Colonic mucosa (tissue), 4 donors: ENCODE measurements around the gene ABHD17A. TPM values are rescaled to one million over a fixed set of nuclear protein-coding genes. Genes with fewer than 3 reads are reported as not detected.

ENCODE experiments used
- DNase-seq: peaks from one replicate; pipeline ENCODE4 v3.0.0-alpha.2; 2020
- H3K27ac ChIP-seq: fragments of 200-600 bp; one replicate; pipeline ENCODE4 v1.8.0; 2021
- H3K27me3 ChIP-seq: fragments of 200-600 bp; one replicate; pipeline ENCODE4 v1.8.0; 2021
- H3K36me3 ChIP-seq: fragments of 200-600 bp; one replicate; pipeline ENCODE4 v1.8.0; 2021
- H3K4me1 ChIP-seq: fragments of 200-600 bp; one replicate; pipeline ENCODE4 v1.8.0; 2021; ENCODE audit warnings: mild to moderate bottlenecking
- H3K4me3 ChIP-seq: fragments of 200-600 bp; one replicate; pipeline ENCODE4 v1.8.0; 2021
- H3K9ac ChIP-seq, 2 donors: one replicate each; pipeline ENCODE4 v1.7.0; 2013; ENCODE audit warnings: control low read depth in 2 of 2, low read depth in 2 of 2, low read length in 2 of 2
- H3K9me3 ChIP-seq: fragments of 200-600 bp; one replicate; pipeline ENCODE4 v1.8.0; 2021
- intact Hi-C: fragments of 100-400 bp; cut with DNase I; formaldehyde crosslinking; loops from one replicate; pipeline ENCODE4 v1.14.1; 2022
- total RNA-seq, 2 donors: library from RNA; stranded (reverse); fragmentation: NEBNext Ultra II Directional in 1 of 2; extraction: Animal tissue kit (Norgen Biotek cat#: 25700) in 1 of 2; gene quantifications; one replicate each; pipeline ENCODE4 v1.2.1, GENCODE V29; 2021
- TF ChIP-seq, protein P1 (sequence below): fragments of 200-600 bp; IDR thresholded peaks from one replicate; pipeline ENCODE4 v1.8.0; 2022; ENCODE audit warnings: antibody characterized with exemption, mild to moderate bottlenecking
- donor health status: healthy.
- donor health status: DM: no; HTN: no; CAD: no.
- donor health status: DM: no; HTN: no; CAD: no.

Gene ABHD17A
- total RNA-seq, 2 donors from 2014 or later, result 53.3 to 78.5 TPM

DNA sequence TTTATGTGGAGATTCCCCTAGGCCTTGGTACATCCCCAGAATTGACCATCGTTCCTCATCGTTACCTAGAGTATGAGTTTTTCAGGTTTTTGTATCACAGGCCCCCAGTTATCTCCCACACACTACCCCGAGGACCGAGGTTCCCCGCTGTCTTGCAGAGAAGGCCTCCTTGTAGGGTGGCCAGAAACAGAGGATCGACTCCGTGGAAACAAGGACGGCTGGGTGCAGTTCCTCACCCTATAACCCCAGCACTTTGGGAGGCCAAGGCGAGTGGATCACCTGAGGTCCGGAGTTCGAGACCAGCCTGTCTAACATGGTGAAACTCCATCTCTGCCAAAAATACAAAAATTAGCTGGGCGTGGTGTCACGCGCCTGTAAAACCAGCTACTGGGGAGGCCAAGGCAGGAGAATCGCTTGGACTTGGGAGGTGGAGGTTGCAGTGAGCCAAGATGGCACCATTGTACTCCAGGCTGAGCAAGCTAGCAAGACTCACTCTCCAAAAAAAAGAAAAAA lies 20.6 kb upstream of the ABHD17A start:
- peak overlapping the region; percentile 53 for H3K4me3 ChIP-seq
- no peak for DNase-seq
- TF ChIP-seq, protein P1, sequence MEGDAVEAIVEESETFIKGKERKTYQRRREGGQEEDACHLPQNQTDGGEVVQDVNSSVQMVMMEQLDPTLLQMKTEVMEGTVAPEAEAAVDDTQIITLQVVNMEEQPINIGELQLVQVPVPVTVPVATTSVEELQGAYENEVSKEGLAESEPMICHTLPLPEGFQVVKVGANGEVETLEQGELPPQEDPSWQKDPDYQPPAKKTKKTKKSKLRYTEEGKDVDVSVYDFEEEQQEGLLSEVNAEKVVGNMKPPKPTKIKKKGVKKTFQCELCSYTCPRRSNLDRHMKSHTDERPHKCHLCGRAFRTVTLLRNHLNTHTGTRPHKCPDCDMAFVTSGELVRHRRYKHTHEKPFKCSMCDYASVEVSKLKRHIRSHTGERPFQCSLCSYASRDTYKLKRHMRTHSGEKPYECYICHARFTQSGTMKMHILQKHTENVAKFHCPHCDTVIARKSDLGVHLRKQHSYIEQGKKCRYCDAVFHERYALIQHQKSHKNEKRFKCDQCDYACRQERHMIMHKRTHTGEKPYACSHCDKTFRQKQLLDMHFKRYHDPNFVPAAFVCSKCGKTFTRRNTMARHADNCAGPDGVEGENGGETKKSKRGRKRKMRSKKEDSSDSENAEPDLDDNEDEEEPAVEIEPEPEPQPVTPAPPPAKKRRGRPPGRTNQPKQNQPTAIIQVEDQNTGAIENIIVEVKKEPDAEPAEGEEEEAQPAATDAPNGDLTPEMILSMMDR, result no peak
- no peaks in the 10 kb centered on the region for H3K27me3 ChIP-seq
- H3K9me3 ChIP-seq, result no peaks in the 10 kb centered on the region
- no peaks in the 10 kb centered on the region for H3K36me3 ChIP-seq
- peaks cover 9% of the 10 kb centered on the region for H3K4me1 ChIP-seq
- H3K27ac ChIP-seq, result peak overlapping the region; percentile 74
- peak overlapping the region; percentile 59 to 85 for H3K9ac ChIP-seq
- intact Hi-C loops, result no loop called here

DNA sequence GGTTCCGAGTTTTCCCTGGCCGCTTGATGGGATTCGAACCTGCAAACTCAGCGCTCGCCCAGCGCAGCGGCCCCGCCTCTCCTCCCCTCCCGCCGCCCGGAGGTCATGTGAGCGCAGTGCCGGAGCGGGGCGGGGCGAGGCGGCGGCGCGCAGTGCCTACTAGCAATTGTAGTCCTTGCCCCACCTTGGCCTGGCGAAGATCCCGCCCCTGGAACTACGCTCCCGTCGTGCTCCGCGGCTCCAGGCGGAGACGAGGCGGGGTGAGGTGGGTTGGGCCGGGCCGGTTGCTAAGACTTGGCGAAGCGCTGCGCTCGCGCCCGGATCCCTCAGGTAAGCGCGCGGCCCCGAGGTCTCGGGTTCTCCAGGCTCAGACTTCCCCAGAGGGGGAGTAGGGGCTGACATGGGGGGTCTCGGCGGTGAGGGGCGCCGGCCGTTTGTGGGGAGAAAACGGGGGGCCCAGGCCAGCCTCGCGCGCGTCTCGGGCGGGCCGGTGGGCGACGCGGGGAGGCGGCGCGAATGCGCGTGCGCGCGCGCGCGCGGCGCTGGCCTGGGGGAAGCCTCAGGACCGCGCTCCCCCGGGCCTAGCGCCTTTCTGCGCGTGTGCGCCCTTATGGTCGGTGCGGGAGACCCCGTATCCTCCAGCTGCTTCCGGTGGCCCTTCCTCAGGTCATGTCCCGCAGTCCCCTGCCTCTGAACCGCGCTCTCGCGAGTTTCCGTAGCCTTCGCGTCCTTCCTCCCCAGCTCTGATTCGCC lies 20.0 kb upstream of the ABHD17A start, which contains the start of the genes ADAT3 and SCAMP4:
TSS of gene ADAT3 (plus strand) at position 290 of the 753 bp plus-strand sequence. CDS start 6,649 bp downstream, outside the sequence.
TSS of gene SCAMP4 (plus strand) at position 290 of the 753 bp plus-strand sequence. CDS start 9,621 bp downstream, outside the sequence.
- H3K9me3 ChIP-seq, result no peaks in the 10 kb centered on the region
- H3K4me3 ChIP-seq, result peak within 1 kb of the TSS; percentile 53
- peak within 1 kb of the TSS; percentile 59 to 85 for H3K9ac ChIP-seq
- peak within 1 kb of the TSS; percentile 74 for H3K27ac ChIP-seq
- peak; percentile 99 for DNase-seq
- H3K36me3 ChIP-seq, result no peaks in the 10 kb centered on the region
- peaks cover 9% of the 10 kb centered on the region for H3K4me1 ChIP-seq
- TF ChIP-seq, protein P1, result no peak
- H3K27me3 ChIP-seq, result no peaks in the 10 kb centered on the region
- intact Hi-C loops, result no loop called here

DNA sequence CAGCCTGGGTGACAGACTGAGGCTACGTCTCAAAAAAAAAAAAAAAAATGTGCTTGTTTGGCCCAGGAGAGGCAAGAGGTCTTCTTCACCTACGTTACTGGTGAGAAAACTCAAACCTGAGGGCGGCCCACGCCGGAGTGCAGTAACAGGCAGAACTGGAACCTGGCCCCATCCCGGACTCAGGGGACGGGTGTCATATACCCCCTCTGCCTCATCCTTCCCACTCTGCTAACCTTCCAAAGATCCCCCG lies 19.5 kb upstream of the ABHD17A start:
- intact Hi-C loops, result no loop called here
- no peaks in the 10 kb centered on the region for H3K9me3 ChIP-seq

DNA sequence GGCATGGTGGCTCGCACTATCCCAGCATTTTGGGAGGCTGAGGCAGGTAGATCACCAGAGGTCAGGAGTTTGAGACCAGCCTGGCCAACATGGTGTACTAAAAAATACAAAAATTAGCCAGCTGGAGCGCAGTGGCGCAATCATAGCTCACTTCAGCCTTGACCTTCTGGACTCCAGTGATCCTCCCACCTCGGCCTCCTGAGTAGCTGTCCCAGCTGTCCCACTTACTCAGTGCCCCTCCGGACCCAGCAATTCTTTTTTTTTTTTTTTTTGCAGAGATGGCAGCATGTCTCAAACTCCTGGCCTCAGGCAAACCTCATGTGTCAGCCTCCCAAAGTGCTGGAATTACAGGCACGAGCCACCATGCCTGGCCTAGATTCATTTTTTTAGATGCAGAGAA lies 17.6 kb upstream of the ABHD17A start:
- DNase-seq, result no peak
- no peaks in the 10 kb centered on the region for H3K27me3 ChIP-seq
- TF ChIP-seq, protein P1, result no peak
- H3K9me3 ChIP-seq, result no peaks in the 10 kb centered on the region
- H3K4me3 ChIP-seq, result no peak overlapping the region
- peaks cover 5% of the 10 kb centered on the region for H3K4me1 ChIP-seq
- no peak overlapping the region for H3K9ac ChIP-seq
- intact Hi-C loops, result no loop called here
- H3K27ac ChIP-seq, result peak overlapping the region; percentile 8
- H3K36me3 ChIP-seq, result no peaks in the 10 kb centered on the region

More for the DNA sequence above, 19.5 kb upstream of the ABHD17A start:
- DNase-seq, result no peak
- Histone ChIP-seq H3K27ac (peak overlapping the region; percentile 74), H3K27me3 (no peaks in the 10 kb centered on the region), H3K9ac (no peak overlapping the region), H3K4me3 (no peak overlapping the region), H3K4me1 (peaks cover 9% of the 10 kb centered on the region), H3K36me3 (no peaks in the 10 kb centered on the region)
- TF ChIP-seq, protein P1, result no peak

DNA sequence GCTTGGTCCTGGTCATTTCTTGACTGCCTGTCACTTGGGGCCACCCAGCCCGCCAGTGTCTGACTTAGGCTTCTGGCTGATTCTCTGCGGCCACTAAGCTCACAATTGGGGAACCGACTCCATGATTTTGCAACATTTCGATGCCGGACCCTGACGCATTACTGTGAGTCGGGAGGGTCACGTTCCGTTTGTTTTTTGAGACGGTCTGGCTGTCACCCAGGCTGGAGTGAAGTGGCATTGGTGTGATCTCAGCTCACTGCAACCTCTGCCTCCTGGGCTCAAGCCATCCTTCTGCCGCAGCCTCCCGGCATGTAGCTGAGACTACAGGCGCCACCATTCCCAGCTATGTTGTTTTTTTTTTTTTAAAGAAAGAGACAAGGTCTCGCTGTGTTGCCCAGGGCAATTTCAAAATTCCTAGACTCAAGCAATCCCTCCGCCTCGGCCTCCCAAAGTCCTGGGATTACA lies 16.7 kb upstream of the ABHD17A start:
- DNase-seq, result no peak
- intact Hi-C loops, result no loop called here
- TF ChIP-seq, protein P1, result no peak
- H3K9ac ChIP-seq, result no peak overlapping the region
- no peaks in the 10 kb centered on the region for H3K9me3 ChIP-seq
- no peak overlapping the region for H3K27ac ChIP-seq
- H3K4me1 ChIP-seq, result peaks cover 5% of the 10 kb centered on the region
- no peaks in the 10 kb centered on the region for H3K36me3 ChIP-seq
- H3K4me3 ChIP-seq, result no peak overlapping the region
- H3K27me3 ChIP-seq, result no peaks in the 10 kb centered on the region
